Keratinocyte (primary cell): ENCODE measurements around the gene POLR1A. TPM values are rescaled to one million over a fixed set of nuclear protein-coding genes. Genes with fewer than 3 reads are reported as not detected.

Source experiments
- DNase-seq: peaks from one replicate; pipeline ENCODE4 v3.0.0-alpha.2; 2011; ENCODE audit warnings: low read depth, missing footprints, low spot score
- FAIRE-seq: peaks from 2 replicates; lab custom pipeline; 2011; peaks lifted over from hg19 to GRCh38; lab: Jason Lieb, UNC
- H2AFZ ChIP-seq: 2 replicates; pipeline ENCODE4 v1.6.0; 2012; ENCODE audit warnings: low read length, control low read depth, inconsistent platforms; ENCODE audit not compliant: control insufficient read depth
- H3K27ac ChIP-seq: 2 replicates; pipeline ENCODE4 v1.5.1; 2011; ENCODE audit warnings: low read length; ENCODE audit not compliant: control insufficient read depth, insufficient read depth
- H3K27me3 ChIP-seq: 3 replicates; pipeline ENCODE4 v1.6.0; 2011; ENCODE audit warnings: low read length; ENCODE audit not compliant: control insufficient read depth, insufficient read depth; ENCODE audit errors: extremely low read depth
- H3K36me3 ChIP-seq, 2 experiments: 2 replicates in 1 of 2; 3 replicates in 1 of 2; pipeline ENCODE4 v1.5.1; 2011; ENCODE audit warnings: low read length in 2 of 2, mild to moderate bottlenecking in 1 of 2; ENCODE audit not compliant: control insufficient read depth in 2 of 2, insufficient read depth in 2 of 2; ENCODE audit errors: extremely low read depth in 1 of 2
- H3K4me1 ChIP-seq: 3 replicates; pipeline ENCODE4 v1.5.1; 2011; ENCODE audit warnings: low read length; ENCODE audit not compliant: control insufficient read depth, insufficient read depth; ENCODE audit errors: extremely low read depth
- H3K4me2 ChIP-seq: 3 replicates; pipeline ENCODE4 v1.6.0; 2011; ENCODE audit warnings: low read depth, low read length; ENCODE audit not compliant: control insufficient read depth, insufficient read depth; ENCODE audit errors: extremely low read depth
- H3K4me3 ChIP-seq, 3 experiments: fragments of 200-600 bp in 1 of 3; sonication (generic) in 1 of 3; 2 replicates in 2 of 3; 3 replicates in 1 of 3; pipeline ENCODE4 v1.5.1; 2011 to 2016; ENCODE audit warnings: low read length in 3 of 3, mild to moderate bottlenecking in 3 of 3, control low read depth in 2 of 3, inconsistent platforms in 1 of 3, low read depth in 1 of 3, mixed read lengths in 1 of 3, mixed run types in 1 of 3, moderate library complexity in 1 of 3; ENCODE audit not compliant: control insufficient read depth in 2 of 3, insufficient read depth in 2 of 3; ENCODE audit errors: extremely low read depth in 1 of 3
- H3K79me2 ChIP-seq: 2 replicates; pipeline ENCODE4 v1.6.0; 2012; ENCODE audit warnings: low read length; ENCODE audit not compliant: control insufficient read depth, insufficient read depth
- H3K9ac ChIP-seq: 3 replicates; pipeline ENCODE4 v1.6.0; 2011; ENCODE audit warnings: low read length; ENCODE audit not compliant: control insufficient read depth, insufficient read depth; ENCODE audit errors: extremely low read depth
- H3K9me1 ChIP-seq: 3 replicates; pipeline ENCODE4 v1.6.0; 2011; ENCODE audit warnings: low read length; ENCODE audit not compliant: control insufficient read depth, insufficient read depth; ENCODE audit errors: extremely low read depth
- H3K9me3 ChIP-seq: 2 replicates; pipeline ENCODE4 v1.5.1; 2012; ENCODE audit warnings: low read depth, low read length; ENCODE audit not compliant: control insufficient read depth
- H4K20me1 ChIP-seq: 3 replicates; pipeline ENCODE4 v1.6.0; 2011; ENCODE audit warnings: low read length; ENCODE audit not compliant: control insufficient read depth, insufficient read depth; ENCODE audit errors: extremely low read depth
- EZH2 ChIP-seq: IDR thresholded peaks from one replicate; pipeline ENCODE4 v1.6.1; 2012; ENCODE audit warnings: inconsistent platforms, mild to moderate bottlenecking, low read length, moderate library complexity
- dilution Hi-C: fragments of 300-500 bp; cut with MboI; formaldehyde crosslinking; loops from one replicate; pipeline ENCODE4 v1.7.0; 2020; ENCODE audit warnings: low sequenced_read_pairs; ENCODE audit not compliant: extremely low pct_ligation_motif_present
- polyA plus RNA-seq, 5 experiments: library from polyadenylated mRNA; depleted of rRNA in 3 of 5; stranded (reverse) in 3 of 5; stranded (forward) in 1 of 5; unstranded in 1 of 5; fragments of >200 nt; gene quantifications; 1 replicate in 1 of 5; 2 replicates in 3 of 5; 3 replicates in 1 of 5; pipeline versions ENCODE4 v1.2.1 to v1.2.3, GENCODE V29; 2011 to 2012; ENCODE audit warnings: missing spikeins in 2 of 5, low read depth in 1 of 5, low replicate concordance in 1 of 5
- TF ChIP-seq, protein P1 (sequence below), 3 experiments: IDR thresholded peaks in 1 of 3; conservative IDR thresholded peaks in 1 of 3; optimal IDR thresholded peaks in 1 of 3; 2 replicates in 2 of 3; 3 replicates in 1 of 3; pipeline versions ENCODE3 to v1.5.1; 2011; ENCODE audit warnings: low read length in 3 of 3, mild to moderate bottlenecking in 3 of 3, moderate library complexity in 2 of 3, control low read depth in 1 of 3, inconsistent platforms in 1 of 3; ENCODE audit not compliant: insufficient read depth in 2 of 3; ENCODE audit errors: extremely low read depth in 1 of 3

POLR1A gene
- polyA plus RNA-seq, 1 donor (not counting 4 experiments of a cell fraction or from before 2014, with no cell fraction given) = 16.1 TPM

DNA sequence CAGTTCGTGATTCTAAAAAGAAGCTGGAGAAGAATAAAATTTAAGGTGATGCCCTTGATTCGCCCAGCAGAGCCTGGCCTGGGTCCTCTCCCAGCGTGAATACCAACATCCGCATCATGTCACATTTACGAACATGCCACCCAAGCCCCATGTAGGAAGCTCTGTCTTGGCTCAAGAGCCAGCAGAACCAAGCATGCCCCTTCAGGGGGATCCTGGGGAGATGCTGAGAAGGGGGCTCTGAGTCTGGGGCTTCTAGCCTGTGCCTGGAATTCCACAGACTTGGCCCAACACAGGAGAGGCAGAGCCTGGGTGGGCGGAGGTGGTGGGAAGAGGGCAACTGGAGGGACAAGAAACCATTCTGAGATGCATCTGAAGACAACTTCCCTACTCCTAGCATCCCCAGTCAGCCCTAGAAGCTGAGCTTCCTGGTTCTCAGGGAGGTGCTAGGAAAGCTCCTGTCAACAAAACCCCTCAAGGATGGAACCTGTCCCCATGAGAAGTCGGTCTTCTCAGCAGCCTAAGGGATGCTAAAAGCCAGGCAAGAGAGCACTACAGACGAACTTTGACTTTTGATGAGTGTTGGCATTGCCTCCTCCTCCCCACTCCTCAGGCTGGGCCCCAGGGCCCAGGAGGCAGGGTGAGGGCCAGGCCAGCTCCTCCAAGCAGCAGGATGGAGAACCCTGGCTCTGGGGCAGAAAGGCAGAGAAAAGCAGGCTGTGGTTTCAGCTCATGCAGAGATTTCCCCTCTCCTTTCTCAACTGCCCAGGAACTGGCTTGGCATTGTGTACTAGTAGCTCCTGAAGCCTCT, 57.9 kb downstream of the POLR1A start:
- H4K20me1 ChIP-seq = no peaks in the 10 kb centered on the region

DNA sequence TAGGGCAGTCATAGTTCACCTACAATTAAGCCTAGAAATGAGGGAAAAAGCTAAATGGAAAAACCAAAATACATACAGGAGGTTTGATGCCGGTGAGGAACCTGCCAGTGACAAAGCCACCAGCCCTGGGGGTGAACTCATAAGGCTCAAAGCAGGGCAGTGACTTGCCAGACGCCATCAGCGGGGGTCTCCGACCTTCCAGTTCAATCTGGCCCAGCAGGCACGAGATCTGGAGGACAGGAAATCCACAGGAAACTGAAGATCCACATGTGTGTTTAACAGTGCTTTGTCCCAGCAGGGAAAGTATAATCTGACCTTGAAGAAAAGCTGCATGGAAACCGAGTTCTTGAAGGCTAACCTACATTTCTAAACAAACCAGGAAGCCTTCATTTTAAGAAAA, 60.1 kb downstream of the POLR1A start:
- DNase-seq (no peak), FAIRE-seq (no peak)
- H3K9ac ChIP-seq = no peak overlapping the region
- no peak overlapping the region for H2AFZ ChIP-seq
- H3K27ac ChIP-seq = no peak overlapping the region
- no peak overlapping the region for H3K4me2 ChIP-seq
- H3K27me3 ChIP-seq = no peaks in the 10 kb centered on the region
- no peak overlapping the region for H3K4me3 ChIP-seq
- dilution Hi-C loops = no loop called here
- no peaks in the 10 kb centered on the region for H3K4me1 ChIP-seq
- peaks cover 55 to 75% of the 10 kb centered on the region in 2 experiments for H3K36me3 ChIP-seq
- no peaks in the 10 kb centered on the region for H3K9me3 ChIP-seq
- no peaks in the 10 kb centered on the region for H4K20me1 ChIP-seq
- no peaks in the 10 kb centered on the region for H3K79me2 ChIP-seq
- TF ChIP-seq, protein P1, sequence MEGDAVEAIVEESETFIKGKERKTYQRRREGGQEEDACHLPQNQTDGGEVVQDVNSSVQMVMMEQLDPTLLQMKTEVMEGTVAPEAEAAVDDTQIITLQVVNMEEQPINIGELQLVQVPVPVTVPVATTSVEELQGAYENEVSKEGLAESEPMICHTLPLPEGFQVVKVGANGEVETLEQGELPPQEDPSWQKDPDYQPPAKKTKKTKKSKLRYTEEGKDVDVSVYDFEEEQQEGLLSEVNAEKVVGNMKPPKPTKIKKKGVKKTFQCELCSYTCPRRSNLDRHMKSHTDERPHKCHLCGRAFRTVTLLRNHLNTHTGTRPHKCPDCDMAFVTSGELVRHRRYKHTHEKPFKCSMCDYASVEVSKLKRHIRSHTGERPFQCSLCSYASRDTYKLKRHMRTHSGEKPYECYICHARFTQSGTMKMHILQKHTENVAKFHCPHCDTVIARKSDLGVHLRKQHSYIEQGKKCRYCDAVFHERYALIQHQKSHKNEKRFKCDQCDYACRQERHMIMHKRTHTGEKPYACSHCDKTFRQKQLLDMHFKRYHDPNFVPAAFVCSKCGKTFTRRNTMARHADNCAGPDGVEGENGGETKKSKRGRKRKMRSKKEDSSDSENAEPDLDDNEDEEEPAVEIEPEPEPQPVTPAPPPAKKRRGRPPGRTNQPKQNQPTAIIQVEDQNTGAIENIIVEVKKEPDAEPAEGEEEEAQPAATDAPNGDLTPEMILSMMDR (optimal IDR thresholded peaks at IDR 0.05 in 1 of 3, IDR thresholded peaks at IDR 0.05 in 1 of 3, conservative IDR thresholded peaks at IDR 0.05 in 1 of 3; ENCODE audit: extremely low read depth in 1 of 3, insufficient read depth in 2 of 3, low read length in 3 of 3) = no peak
- no peak for TF ChIP-seq EZH2
- H3K9me1 ChIP-seq = no peaks in the 10 kb centered on the region

More for the DNA sequence above, 57.9 kb downstream of the POLR1A start:
- TF ChIP-seq, protein P1 (optimal IDR thresholded peaks at IDR 0.05 in 1 of 3, IDR thresholded peaks at IDR 0.05 in 1 of 3, conservative IDR thresholded peaks at IDR 0.05 in 1 of 3; ENCODE audit: extremely low read depth in 1 of 3, insufficient read depth in 2 of 3, low read length in 3 of 3) = no peak
- DNase-seq = no peak
- no peak overlapping the region for H2AFZ ChIP-seq
- H3K9me3 ChIP-seq = no peaks in the 10 kb centered on the region
- H3K4me1 ChIP-seq = no peaks in the 10 kb centered on the region
- no peak overlapping the region for H3K4me3 ChIP-seq
- H3K9me1 ChIP-seq = no peaks in the 10 kb centered on the region
- FAIRE-seq = no peak
- dilution Hi-C loops = no loop called here
- H3K9ac ChIP-seq = no peak overlapping the region
- H3K4me2 ChIP-seq = no peak overlapping the region
- peaks cover 50 to 61% of the 10 kb centered on the region in 2 experiments for H3K36me3 ChIP-seq
- H3K27ac ChIP-seq = no peak overlapping the region
- H3K79me2 ChIP-seq = no peaks in the 10 kb centered on the region
- no peaks in the 10 kb centered on the region for H3K27me3 ChIP-seq
